NCI-H2107 (cell line): ENCODE data around the gene MICALL2.
A peak's percentile ranks its signal among the peaks of the same experiment; 100 is the strongest.

ENCODE experiments used
- DNase-seq: peaks from one replicate; lab custom pipeline; 2025; lab: John Stamatoyannopoulos, UW

MICALL2 gene

DNA sequence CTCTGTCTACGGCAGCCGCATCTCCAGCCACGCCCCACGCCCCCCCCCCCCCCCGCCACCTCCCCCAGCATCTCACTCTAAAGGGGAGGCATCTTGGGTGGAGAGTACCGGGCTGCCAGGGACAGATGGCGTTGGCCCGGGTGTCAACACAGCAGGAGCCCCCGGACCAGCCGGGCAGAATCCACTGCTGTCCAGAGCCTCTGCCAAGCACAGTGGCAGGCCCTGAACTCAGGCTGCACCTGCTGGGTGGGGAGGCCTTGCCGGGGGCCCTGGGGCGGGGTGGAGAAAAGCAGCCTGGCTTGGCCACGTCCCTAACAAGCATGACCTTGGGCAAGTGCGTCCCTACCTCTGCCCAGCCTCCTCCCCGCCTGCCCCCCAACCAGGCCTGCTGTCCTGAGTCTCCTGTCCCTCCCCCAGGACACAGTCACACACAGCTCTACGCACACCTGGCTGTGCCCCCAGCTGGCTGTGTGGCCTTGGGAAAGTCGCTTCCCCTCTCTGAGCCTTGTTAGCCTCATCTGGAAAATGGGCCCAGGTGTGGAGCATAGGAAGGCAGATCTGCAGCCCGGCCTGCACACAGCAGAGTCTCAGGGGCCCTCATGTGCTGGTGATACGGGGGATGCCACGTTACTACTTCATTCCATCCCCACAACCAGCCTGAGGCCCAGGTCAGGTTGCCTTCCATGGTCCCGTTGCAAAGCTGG lies 45.2 kb downstream of the MICALL2 start:
- no peak for DNase-seq

DNA sequence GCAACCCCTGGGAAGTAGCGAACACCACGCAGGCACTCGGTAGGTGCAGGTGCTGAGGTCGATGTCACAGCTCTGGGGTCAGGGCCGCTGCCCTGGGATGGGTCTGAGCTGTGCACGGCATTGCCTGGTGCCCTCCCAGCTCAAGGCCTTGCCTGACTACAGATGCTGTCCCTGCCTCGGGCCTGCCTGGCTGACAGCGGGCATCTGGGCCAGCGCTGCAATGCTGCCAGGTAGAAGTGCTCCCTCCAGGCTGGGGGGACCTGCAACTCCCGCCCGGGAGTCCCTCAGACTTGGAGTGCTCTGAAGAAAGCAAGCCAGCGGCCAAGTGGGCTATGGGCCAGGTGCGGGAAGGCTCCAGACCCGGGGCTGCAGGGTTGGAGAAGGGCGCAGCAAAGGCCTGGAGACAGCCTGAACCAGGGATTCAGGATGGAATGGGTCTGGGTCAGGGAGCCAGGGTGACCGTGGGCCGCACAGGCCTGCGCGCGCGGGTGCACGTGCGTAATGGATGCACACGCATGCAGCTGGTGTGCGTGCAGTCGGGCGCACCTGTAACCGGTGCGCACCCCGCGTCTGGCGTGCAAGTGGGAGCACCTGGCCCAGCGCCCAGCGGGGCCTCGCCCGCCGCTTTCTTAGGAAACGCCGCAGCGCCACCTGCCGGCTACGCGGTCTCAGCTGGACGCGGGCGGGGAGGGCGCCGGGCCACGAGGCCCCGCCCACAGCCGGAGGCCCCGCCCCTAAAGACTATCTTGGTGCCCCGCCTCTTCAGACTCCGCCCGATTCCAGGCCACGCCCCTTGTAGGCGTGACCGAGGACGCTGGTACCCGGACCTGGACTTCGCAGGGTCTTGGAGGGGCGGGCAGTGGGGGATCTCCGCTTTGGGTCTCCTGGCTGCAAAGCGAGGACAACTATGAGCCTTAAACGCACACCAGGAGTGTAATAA lies 46.7 kb downstream of the MICALL2 start:
- peak; percentile 90 for DNase-seq

DNA sequence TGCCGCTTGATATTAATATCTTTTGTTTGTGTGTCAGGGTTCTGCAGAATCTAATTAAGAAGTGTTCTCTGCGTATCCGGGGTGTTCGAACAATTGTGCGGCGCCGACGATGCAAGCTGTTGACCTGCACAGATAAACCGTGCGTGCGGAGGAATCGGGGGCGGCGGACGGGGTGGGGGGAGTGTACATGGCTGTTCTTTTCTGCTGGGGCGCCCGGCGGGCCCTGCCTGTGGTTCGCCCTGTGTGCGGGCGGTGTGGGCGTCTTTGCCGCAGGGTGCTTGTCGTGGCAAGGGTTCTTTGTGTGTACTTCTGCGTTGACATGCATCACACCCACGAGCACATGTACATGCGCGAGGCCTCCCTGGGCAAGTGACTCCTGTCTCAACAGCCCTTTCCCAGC lies 47.9 kb downstream of the MICALL2 start:
- DNase-seq: no peak

DNA sequence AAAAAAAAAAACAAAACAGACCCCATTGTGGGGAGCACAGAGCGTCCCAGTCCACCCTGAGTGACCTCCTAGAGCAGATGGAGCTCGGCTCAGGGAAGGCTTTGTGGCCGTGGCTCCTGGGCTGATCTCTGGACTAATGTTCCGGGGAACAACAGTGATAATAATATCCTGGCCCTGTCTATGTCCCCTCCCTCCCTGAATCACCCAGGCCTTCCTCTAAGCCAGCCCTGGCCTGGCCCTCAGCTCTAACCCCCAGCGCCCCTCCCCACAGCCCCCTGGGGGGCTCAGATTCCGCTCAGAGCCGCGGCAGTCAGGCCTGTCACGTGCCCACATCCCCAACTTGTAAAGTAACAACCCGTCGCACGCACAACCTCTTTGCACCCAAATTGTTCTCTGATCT lies 48.3 kb downstream of the MICALL2 start:
- DNase-seq: no peak

DNA sequence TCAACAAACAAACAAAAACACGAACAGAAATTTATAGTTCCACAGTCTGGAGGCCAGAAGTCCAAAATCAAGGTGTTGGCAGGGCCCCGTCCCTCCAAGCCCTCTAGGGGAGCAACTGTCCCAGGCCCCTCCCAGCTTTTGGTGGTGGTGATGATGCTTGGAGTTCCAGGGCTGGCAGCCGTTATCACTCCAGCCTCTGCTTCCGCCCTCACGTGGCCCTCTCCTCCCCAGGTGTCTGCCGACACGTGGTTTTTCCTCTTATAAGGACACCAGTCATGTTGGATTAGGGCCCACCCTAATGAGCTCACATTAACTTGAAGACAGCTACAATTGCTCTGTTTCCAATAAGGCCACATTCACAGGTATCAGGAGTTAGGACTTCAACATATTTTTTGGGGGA lies 49.7 kb downstream of the MICALL2 start:
- no peak for DNase-seq

DNA sequence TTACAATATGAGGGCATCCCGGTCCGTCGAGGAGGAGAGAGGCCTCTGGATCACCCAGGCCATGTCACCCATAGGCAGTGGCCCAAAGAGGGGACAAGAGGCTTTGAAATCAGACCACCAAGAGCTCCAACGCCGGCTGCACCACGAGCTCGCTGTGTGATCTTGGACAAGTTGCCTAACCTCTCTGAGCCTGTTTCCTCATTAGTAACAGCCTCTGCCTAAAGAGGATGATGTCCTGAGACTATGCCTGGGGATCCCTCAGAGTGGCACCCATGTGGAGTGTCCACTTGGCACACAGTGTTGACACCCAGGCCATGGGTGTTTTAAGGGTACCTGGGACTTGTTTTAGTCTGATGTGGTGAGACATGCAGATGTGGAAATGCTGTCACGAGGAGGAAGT lies 50.8 kb downstream of the MICALL2 start:
- no peak for DNase-seq

DNA sequence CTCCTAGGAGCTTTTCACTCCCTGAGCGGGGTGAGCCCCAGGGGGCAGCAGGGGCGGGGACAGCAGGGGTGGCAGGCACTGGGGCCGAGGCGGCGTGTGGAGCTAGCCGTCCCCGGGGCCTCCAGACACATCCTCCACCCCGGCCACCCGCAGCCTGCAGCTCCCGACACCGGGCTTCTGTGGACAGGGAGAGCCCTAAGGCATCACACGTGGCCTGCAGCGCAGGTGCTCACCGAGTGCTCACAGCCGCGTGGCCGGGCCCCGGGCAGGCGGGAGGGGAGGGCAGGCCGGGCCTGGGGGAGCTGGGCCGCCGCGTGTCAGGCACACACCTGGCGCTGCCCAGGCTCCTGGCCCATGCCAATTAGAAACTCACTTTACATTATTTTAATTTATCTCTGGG lies 51.4 kb downstream of the MICALL2 start:
- DNase-seq: no peak

DNA sequence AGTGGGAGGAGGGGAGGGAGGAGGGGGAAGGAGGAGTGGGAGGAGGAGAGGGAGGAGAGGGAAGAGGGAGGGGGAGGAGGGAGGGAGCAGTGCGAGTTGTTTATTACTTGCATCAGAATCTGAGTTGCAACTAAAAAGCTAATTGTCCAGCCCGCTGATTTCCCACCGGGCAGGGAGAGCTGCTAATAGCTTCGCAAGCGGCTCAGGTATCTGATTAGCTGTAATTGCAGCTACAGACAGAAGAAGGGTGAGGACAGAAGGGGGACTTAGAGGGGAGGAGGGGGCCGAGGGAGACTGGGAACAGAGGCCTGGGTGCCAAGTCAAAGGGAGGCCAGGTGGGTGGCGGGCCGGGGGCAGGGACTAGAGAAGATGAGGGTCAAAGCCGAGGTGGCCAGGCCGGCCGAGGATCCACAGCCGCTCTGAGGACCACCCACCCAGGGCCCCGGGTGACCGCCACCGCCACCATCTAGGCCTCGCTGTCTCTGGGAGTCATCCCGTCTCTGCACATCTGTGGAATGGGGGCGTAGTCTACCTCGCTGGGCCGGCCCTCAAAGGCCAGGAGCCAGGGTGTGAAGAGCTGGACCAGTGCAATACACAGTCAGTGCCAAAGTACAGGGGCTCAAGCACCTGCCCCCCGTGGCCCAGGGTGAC lies 54.2 kb downstream of the MICALL2 start:
- DNase-seq: no peak

DNA sequence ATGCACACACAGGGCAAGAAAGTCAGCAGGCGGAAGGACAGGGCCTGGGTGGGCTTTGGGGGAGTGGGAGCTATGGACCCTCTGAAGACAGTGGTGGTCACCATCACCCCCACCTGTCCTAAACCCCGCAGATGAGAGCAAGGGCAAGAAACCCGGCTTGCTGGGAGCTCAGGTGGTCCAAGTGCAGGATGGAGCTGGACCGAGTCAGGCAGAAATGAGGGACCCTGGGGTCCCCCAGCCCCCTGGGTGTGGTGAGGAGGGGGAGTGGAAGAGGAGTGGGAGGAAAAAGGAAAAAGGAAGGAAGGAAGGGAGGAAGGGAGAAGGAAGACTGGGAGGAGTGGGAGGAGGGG lies 54.8 kb downstream of the MICALL2 start:
- no peak for DNase-seq

DNA sequence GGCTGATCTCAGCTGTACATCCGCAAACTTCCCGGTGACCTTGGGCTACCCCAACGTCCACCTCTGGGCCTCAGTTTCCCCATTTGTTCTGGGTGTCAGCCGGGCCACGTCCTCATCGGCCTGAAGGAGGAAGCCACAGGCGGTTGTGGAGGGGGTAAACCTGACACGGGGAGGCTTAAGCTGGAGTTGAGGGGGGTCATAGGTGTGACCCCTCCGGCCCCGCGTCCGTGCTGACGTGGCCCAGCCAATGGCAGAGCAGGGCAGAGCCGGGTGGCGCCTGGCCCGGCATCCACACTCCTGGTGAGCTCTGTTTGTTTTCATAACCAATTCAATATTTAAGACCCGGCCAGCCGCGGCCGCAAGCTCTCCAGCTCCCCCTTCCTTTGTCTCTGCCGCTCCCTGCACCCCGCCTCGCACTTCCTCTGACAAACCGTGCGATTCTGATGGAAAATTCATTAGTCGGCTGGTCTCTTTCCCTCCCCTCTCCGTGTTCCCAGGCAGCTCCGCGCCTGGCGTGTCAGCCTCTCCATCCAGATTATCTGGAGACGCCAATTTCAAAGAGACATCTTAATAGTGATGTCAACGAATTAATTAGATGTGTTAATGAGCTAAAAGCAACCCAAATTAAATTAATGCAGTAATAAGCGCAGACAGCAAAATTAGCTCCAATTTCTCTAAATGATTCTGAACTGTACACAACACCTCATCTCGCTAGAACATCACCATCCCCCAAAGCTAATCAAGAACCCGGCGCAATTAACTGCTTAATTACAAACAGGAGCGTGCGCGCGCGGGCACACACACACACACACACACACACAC lies 55.4 kb downstream of the MICALL2 start:
- DNase-seq: peak; percentile 55

DNA sequence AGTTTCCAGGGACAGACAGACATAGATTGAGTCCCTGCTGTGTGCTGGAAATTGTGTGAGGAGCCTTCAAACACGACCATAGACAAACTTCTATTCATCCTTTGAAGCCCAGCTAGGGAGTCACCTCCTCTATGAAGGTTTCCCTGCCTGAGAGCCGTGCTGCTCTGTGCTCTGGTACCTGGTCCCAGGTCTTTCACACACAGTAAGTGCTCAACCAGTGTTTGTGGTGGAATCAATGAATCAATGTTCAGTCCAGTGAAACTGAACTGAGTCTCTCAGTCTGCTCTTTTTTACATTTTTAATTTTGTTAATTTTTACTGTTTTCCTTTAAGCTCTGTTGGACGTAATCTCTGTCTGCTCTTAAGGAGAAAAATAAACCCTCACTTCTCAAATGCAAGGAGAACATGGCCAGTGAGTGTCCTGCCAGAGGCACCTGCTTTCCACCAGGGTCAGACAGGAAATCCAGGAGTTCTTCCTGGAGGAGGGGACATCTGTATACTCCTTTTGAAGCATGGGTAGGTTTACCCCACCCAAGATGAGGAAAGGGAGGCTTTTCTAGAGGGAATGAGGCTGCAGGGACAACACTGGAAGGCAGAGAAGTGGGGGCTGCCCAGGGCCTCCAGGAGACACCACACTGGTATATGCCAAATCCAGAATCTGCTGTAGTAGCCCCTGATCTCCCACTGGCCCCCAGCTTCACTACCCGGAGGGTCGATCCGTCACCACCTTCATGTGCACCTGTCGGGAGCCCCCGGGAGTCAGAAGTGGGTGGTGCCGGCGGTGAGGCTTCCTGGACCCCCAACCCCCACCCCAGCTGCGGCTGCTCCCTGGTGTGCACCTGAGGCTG lies 56.3 kb downstream of the MICALL2 start:
- no peak for DNase-seq

DNA sequence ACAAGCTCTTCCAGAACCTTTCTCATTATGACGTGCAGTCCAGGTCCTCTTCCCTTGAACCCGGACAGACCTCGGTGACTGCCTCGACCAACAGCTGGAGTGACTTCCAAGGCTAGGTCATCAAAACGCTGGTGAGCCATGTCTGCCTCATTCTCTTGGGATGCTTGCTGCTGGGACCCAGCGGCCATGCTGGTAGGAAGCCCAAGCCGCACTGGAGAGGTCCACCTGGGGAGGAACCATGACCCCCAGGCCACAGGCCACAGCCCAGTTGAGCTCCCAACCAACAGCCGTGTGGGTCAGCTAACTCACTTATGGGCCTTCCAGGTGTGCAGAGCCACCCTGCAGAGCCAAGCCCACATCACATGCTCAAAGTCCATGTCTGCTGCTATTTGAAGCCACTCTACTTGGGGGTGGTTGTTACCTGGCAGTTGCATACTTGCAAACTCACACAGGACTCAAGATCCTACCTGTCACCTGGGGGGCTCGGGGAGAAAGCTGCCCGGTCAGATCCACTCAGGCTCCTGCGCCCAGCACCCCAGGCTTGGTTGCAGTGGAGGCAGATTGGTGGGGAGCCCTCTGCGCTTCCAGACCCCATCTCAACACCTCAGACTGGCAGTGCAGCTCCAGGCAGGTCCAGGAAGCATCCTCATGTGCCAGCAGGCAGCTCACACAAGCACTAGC lies 57.0 kb downstream of the MICALL2 start:
- DNase-seq: no peak

DNA sequence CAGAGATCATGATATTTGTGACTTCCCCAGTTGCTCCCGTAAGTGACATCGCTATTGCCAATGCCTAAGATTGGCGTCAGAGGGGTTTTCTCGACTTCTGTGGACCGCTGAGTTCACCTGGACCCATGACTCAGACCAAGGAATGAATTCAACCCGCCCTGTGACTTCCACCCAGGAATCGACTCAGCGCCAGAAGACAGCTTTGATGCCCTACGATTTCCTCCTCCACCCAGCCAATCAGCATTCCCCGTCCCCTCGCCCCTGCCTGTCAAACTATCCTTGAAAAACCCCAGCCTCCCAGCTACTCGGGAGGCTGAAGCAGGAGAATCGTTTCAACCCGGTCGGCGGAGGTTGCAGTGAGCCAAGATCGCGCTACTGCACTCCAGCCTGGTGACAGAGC lies 58.3 kb downstream of the MICALL2 start:
- DNase-seq: no peak

DNA sequence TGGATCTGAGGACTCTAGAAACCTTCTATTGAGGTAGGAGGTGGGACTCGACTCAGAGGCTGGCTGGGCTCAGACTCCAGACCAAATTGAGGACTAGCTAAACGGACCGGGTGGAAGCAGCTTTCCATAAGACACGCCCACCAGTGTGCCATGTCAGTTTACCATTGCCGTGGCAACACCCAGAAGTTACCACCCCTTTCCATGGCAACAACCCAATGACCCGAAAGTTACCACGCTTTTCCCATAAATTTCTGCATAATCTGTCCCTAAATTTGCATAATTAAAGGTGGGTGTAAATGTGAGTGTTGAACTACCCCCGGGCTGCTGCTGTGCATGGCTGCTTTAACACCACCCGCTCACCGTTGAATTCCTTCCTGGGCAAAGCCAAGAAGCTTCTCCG lies 58.9 kb downstream of the MICALL2 start:
- DNase-seq: no peak

DNA sequence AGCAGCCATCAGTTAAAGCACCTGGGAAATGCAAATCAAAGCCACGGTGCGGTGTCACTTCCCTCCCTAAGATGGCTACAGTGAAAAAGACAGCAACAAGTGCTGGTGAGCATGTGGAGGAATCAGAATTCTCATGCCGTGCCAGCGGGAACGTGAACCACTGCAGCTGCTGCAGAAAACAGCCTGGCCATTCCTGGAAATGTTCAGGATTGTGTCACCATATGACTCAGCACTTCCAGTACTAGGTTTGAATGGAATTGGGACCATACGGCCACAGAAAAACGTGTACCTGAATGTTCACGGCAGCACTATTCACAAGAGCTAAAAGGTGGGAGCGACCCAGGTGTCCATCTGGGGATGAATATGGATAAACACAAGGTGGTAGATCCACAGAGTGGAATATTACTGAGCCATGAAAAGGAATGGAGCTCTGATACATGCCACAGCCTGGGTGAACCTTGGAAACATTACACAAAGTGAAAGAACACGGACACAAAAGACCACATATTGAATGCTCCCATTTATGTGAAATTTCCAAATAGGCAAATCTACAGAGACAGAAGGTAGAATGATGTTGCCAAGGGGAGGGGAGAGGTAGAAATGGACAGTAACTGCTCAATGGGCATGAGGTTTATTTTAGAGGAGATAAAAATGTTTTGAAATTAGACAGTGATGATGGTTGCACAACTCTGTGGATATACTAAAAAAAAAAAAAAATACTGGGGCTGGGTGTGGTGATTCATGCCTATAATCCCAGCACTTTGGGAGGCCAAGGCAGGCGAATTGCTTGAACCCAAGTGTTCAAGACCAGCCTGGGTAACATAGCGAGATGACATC lies 61.6 kb downstream of the MICALL2 start:
- DNase-seq: no peak

DNA sequence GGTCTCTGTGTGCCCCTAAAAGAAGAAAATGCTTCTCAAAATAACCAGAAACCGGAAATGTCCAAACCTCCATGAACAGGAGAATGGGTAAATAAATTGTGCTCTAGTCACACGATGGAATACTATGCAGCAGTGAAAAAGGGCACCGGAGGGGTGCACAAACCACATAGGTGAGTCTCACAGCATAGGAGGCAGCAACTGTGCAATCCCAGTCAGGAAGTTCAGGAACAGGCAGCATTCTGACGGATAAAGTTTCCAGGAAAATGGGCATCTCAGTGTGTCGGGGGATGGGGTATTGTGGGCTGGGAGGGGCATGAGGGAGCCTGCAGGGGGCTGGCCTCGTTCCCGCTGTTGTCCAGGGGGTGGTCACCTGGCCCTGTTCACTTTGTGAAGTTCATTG lies 63.1 kb downstream of the MICALL2 start:
- DNase-seq: no peak

DNA sequence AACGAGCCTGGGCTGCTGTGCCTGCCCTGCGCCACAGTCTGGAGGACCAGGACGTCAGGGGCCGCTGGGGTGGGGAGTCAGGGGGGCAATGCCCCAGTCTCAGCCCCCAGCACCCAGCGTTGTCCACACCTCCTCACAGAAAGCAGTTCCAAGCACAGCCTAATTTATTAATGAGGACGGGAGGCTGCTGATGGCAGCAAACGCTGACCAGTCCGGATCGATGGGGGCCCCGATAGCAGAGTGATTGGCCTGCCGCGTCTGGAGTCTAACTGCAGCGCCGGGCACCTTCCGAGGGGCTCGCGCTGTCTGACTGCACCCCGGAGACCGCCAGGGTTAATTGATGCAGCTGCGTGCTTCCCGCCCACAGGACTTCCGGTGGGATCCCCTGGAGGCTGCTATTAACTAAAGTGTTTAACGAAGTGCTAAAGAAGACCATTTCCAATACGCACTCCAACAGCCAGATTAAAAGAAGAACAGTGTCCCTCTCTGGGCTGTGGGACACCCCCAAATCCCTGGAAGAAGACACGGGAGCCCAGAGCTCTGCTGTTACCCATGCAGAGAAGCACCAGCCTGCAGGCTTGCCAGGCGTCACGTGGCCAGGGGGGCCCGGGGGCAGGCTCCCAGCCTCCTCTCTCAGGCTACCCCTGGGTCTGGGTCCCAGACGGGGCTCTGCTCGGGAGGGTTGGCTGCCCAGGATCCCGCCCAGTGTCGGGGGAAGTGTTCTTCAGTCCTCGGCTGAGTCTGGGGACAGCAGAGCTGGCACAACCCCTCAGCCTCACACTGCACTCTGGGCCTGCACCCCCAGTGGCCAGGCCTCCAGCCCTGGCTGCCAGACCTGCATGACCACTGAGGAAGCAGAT lies 63.8 kb downstream of the MICALL2 start:
- no peak for DNase-seq

DNA sequence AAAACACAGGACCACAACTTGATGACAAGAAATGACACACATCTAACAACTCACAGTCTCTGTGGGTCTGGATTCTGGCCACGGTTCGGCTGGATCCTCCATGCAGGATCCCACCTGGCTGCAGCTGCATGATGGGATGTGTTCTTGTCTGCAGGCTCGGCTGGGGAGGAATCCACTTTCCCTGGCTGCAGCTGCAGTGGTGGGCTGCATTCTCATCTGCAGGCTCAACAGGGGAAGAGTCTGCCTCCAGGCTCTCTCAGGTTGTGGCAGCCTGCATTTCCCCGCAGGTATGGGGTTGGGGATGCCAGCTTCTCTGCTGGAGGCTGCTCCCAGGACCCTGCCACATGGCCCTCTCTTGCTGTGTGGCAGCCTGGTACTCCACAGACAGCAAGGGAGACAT lies 64.9 kb downstream of the MICALL2 start:
- no peak for DNase-seq

DNA sequence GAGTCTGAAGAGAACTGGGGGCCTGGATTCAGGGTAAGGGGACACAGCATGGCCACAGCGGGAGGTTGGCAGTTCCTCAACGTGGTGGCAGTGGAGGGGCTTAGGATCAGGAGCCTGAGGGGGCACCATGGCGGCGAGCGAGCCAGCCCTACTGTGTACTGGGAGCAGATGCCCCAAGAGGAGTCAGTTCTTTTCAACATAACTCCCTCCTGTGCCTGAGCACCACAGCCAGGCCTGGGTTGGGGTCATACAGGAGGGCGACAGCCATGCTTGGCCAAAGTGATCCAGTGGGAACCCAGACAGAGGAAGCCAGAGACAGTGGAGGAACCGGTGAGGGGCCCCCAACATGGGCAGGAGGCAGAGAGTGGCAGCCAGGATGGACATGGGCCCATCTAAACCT lies 65.8 kb downstream of the MICALL2 start:
- no peak for DNase-seq
